ENCODE data around the gene SULF2. TPM values are rescaled to one million over a fixed set of nuclear protein-coding genes. Genes with fewer than 3 reads are reported as not detected.

The SULF2 gene
- total RNA-seq, 1 experiment from 2014 or later, result not detected

GRCh38 chr20:47725248-47725973 is 59.9 kb downstream of the SULF2 start:
- Histone ChIP-seq H3K27ac (ENCODE audit: low read length) (no peak overlapping the region), H3K4me1 (ENCODE audit: low read length) (peaks cover 40% of the 10 kb centered on the region), H3K36me3 (ENCODE audit: insufficient read depth, low read length) (no peaks in the 10 kb centered on the region), H3K4me2 (ENCODE audit: low read depth, low read length, poor library complexity, severe bottlenecking) (peak overlapping the region; percentile 74), H2AFZ (ENCODE audit: low read length) (peak overlapping the region; percentile 90), H3K9ac (ENCODE audit: low read length) (peak overlapping the region; percentile 44), H4K20me1 (ENCODE audit: insufficient read depth, low read depth, low read length) (no peaks in the 10 kb centered on the region), H3K4me3 (ENCODE audit: low read length) (peak overlapping the region; percentile 46; the same call in 1 of the 2 replicates), H3K27me3 (ENCODE audit: low read length) (no peaks in the 10 kb centered on the region), H3K9me3 (ENCODE audit: low read length) (no peaks in the 10 kb centered on the region), H3K9me2 (replicated peaks; ENCODE audit: insufficient read depth, low read length) (no peaks in the 10 kb centered on the region), H3K79me2 (ENCODE audit: low read length) (no peaks in the 10 kb centered on the region)
- peak; percentile 95 for DNase-seq

- DNase-seq, result no peak
- H3K36me3 ChIP-seq (ENCODE audit: insufficient read depth, low read length), result no peaks in the 10 kb centered on the region
- H3K9ac ChIP-seq (ENCODE audit: low read length), result peak overlapping the region; percentile 44
- H3K79me2 ChIP-seq (ENCODE audit: low read length), result no peaks in the 10 kb centered on the region
- H3K9me3 ChIP-seq (ENCODE audit: low read length), result no peaks in the 10 kb centered on the region
- no peaks in the 10 kb centered on the region for H4K20me1 ChIP-seq (ENCODE audit: insufficient read depth, low read depth, low read length)
- H3K27ac ChIP-seq (ENCODE audit: low read length), result no peak overlapping the region
- H3K4me2 ChIP-seq (ENCODE audit: low read depth, low read length, poor library complexity, severe bottlenecking), result peak overlapping the region; percentile 74
- no peaks in the 10 kb centered on the region for H3K27me3 ChIP-seq (ENCODE audit: low read length)
- H3K9me2 ChIP-seq (replicated peaks; ENCODE audit: insufficient read depth, low read length), result no peaks in the 10 kb centered on the region
- peak overlapping the region; percentile 46; the same call in 1 of the 2 replicates for H3K4me3 ChIP-seq (ENCODE audit: low read length)
- H2AFZ ChIP-seq (ENCODE audit: low read length), result peak overlapping the region; percentile 90
- peaks cover 41% of the 10 kb centered on the region for H3K4me1 ChIP-seq (ENCODE audit: low read length)
These were observed 60.4 kb downstream of the SULF2 start for GRCh38 chr20:47724910-47725247.

DNA sequence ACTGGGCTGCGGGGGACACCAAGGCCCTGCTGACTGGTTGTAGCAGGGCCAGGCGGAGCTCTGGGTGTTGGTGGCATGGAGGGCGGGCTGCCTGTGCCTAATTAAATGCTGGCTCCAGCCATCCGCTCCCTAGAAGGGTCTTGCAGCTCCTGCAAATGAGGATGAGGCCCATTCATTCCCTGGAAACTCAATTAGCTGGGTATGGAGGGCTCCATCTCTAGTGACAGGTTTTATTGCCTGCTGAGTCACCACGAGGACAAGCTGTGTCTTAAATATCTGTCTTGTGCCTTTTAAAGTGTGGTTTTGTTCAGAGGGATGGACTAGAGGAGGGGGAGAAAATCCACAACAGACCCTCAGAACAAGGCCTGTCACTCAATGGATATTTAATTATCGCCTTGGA is 60.9 kb downstream of the SULF2 start:
- no peak overlapping the region for H3K27ac ChIP-seq (ENCODE audit: low read length)
- H3K4me1 ChIP-seq (ENCODE audit: low read length), result peaks cover 41% of the 10 kb centered on the region
- no peak overlapping the region for H3K4me2 ChIP-seq (ENCODE audit: low read depth, low read length, poor library complexity, severe bottlenecking)
- H3K27me3 ChIP-seq (ENCODE audit: low read length), result no peaks in the 10 kb centered on the region
- no peaks in the 10 kb centered on the region for H4K20me1 ChIP-seq (ENCODE audit: insufficient read depth, low read depth, low read length)
- H2AFZ ChIP-seq (ENCODE audit: low read length), result no peak overlapping the region
- H3K79me2 ChIP-seq (ENCODE audit: low read length), result no peaks in the 10 kb centered on the region
- no peak for DNase-seq
- no peak overlapping the region for H3K4me3 ChIP-seq (ENCODE audit: low read length)
- no peak overlapping the region for H3K9ac ChIP-seq (ENCODE audit: low read length)
- no peaks in the 10 kb centered on the region for H3K9me3 ChIP-seq (ENCODE audit: low read length)
- H3K36me3 ChIP-seq (ENCODE audit: insufficient read depth, low read length), result no peaks in the 10 kb centered on the region
- no peaks in the 10 kb centered on the region for H3K9me2 ChIP-seq (replicated peaks; ENCODE audit: insufficient read depth, low read length)

DNA sequence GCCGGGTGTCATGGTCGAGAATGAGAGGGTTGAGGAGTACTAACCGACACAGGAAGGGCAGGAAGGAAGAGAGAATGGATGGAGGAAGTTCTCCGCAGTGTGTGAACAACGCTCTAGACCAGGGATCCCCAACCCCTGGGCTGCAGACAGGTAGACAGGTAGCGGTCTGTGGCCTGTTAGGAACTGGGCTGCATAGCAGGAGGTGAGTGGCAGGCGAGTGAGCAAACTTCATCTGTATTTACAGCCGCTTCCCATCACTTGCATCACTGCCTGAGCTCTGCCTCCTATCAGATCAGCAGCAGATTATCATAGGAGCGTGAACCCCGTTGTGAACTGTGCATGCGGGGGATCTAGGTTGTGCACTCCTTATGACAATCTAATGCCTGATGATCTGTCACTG is 62.0 kb downstream of the SULF2 start:
- H4K20me1 ChIP-seq (ENCODE audit: insufficient read depth, low read depth, low read length), result no peaks in the 10 kb centered on the region
- peaks cover 39% of the 10 kb centered on the region for H3K4me1 ChIP-seq (ENCODE audit: low read length)
- no peaks in the 10 kb centered on the region for H3K36me3 ChIP-seq (ENCODE audit: insufficient read depth, low read length)
- H3K27me3 ChIP-seq (ENCODE audit: low read length), result no peaks in the 10 kb centered on the region
- no peak overlapping the region for H3K9ac ChIP-seq (ENCODE audit: low read length)
- no peaks in the 10 kb centered on the region for H3K9me3 ChIP-seq (ENCODE audit: low read length)
- no peak overlapping the region for H3K4me3 ChIP-seq (ENCODE audit: low read length)
- no peak for DNase-seq
- no peak overlapping the region for H2AFZ ChIP-seq (ENCODE audit: low read length)
- no peaks in the 10 kb centered on the region for H3K9me2 ChIP-seq (replicated peaks; ENCODE audit: insufficient read depth, low read length)
- no peaks in the 10 kb centered on the region for H3K79me2 ChIP-seq (ENCODE audit: low read length)
- H3K27ac ChIP-seq (ENCODE audit: low read length), result no peak overlapping the region
- H3K4me2 ChIP-seq (ENCODE audit: low read depth, low read length, poor library complexity, severe bottlenecking), result no peak overlapping the region

GRCh38 chr20:47720636-47721427 is 64.4 kb downstream of the SULF2 start:
- H3K27ac ChIP-seq (ENCODE audit: low read length), result peak overlapping the region; percentile 74

GRCh38 chr20:47719625-47720024 is 65.7 kb downstream of the SULF2 start:
- no peaks in the 10 kb centered on the region for H3K27me3 ChIP-seq (ENCODE audit: low read length)
- H3K36me3 ChIP-seq (ENCODE audit: insufficient read depth, low read length), result no peaks in the 10 kb centered on the region
- H3K79me2 ChIP-seq (ENCODE audit: low read length), result no peaks in the 10 kb centered on the region
- H3K27ac ChIP-seq (ENCODE audit: low read length), result no peak overlapping the region
- H2AFZ ChIP-seq (ENCODE audit: low read length), result no peak overlapping the region
- no peak overlapping the region for H3K9ac ChIP-seq (ENCODE audit: low read length)
- H3K9me3 ChIP-seq (ENCODE audit: low read length), result no peaks in the 10 kb centered on the region
- H3K4me2 ChIP-seq (ENCODE audit: low read depth, low read length, poor library complexity, severe bottlenecking), result no peak overlapping the region
- peaks cover 10% of the 10 kb centered on the region for H3K4me1 ChIP-seq (ENCODE audit: low read length)
- H3K9me2 ChIP-seq (replicated peaks; ENCODE audit: insufficient read depth, low read length), result no peaks in the 10 kb centered on the region
- DNase-seq, result no peak
- no peaks in the 10 kb centered on the region for H4K20me1 ChIP-seq (ENCODE audit: insufficient read depth, low read depth, low read length)
- H3K4me3 ChIP-seq (ENCODE audit: low read length), result no peak overlapping the region

More at GRCh38 chr20:47720636-47721427, 64.4 kb downstream of the SULF2 start:
- peak overlapping the region; percentile 50 for H3K9ac ChIP-seq (ENCODE audit: low read length)
- no peaks in the 10 kb centered on the region for H3K79me2 ChIP-seq (ENCODE audit: low read length)
- H3K4me1 ChIP-seq (ENCODE audit: low read length), result peaks cover 21% of the 10 kb centered on the region
- H4K20me1 ChIP-seq (ENCODE audit: insufficient read depth, low read depth, low read length), result no peaks in the 10 kb centered on the region
- H3K9me2 ChIP-seq (replicated peaks; ENCODE audit: insufficient read depth, low read length), result no peaks in the 10 kb centered on the region
- H3K4me3 ChIP-seq (ENCODE audit: low read length), result peak overlapping the region; percentile 38; the same call in 1 of the 2 replicates
- peak overlapping the region; percentile 46 for H3K4me2 ChIP-seq (ENCODE audit: low read depth, low read length, poor library complexity, severe bottlenecking)
- H3K27me3 ChIP-seq (ENCODE audit: low read length), result no peaks in the 10 kb centered on the region
- peak; percentile 55 for DNase-seq
- no peaks in the 10 kb centered on the region for H3K36me3 ChIP-seq (ENCODE audit: insufficient read depth, low read length)
- H3K9me3 ChIP-seq (ENCODE audit: low read length), result no peaks in the 10 kb centered on the region
- peak overlapping the region; percentile 80; the same call in 1 of the 2 replicates for H2AFZ ChIP-seq (ENCODE audit: low read length)

- no peak for DNase-seq
- H3K4me3 ChIP-seq (ENCODE audit: low read length), result no peak overlapping the region
- H3K9me3 ChIP-seq (ENCODE audit: low read length), result no peaks in the 10 kb centered on the region
- no peak overlapping the region for H3K27ac ChIP-seq (ENCODE audit: low read length)
- no peak overlapping the region for H3K4me2 ChIP-seq (ENCODE audit: low read depth, low read length, poor library complexity, severe bottlenecking)
- H2AFZ ChIP-seq (ENCODE audit: low read length), result no peak overlapping the region
- H3K9me2 ChIP-seq (replicated peaks; ENCODE audit: insufficient read depth, low read length), result no peaks in the 10 kb centered on the region
- no peaks in the 10 kb centered on the region for H4K20me1 ChIP-seq (ENCODE audit: insufficient read depth, low read depth, low read length)
- no peaks in the 10 kb centered on the region for H3K36me3 ChIP-seq (ENCODE audit: insufficient read depth, low read length)
- no peaks in the 10 kb centered on the region for H3K27me3 ChIP-seq (ENCODE audit: low read length)
- no peaks in the 10 kb centered on the region for H3K79me2 ChIP-seq (ENCODE audit: low read length)
- no peak overlapping the region for H3K9ac ChIP-seq (ENCODE audit: low read length)
- H3K4me1 ChIP-seq (ENCODE audit: low read length), result peaks cover 9% of the 10 kb centered on the region
These were observed 66.1 kb downstream of the SULF2 start for GRCh38 chr20:47719211-47719610.

- no peaks in the 10 kb centered on the region for H3K9me3 ChIP-seq (ENCODE audit: low read length)
- H4K20me1 ChIP-seq (ENCODE audit: insufficient read depth, low read depth, low read length), result no peaks in the 10 kb centered on the region
These were observed 66.9 kb downstream of the SULF2 start for GRCh38 chr20:47718398-47718797.

More at GRCh38 chr20:47718398-47718797, 66.9 kb downstream of the SULF2 start:
- DNase-seq, result no peak
- Histone ChIP-seq H3K4me3 (ENCODE audit: low read length) (no peak overlapping the region), H3K4me1 (ENCODE audit: low read length) (peaks cover 9% of the 10 kb centered on the region), H3K27me3 (ENCODE audit: low read length) (no peaks in the 10 kb centered on the region), H3K36me3 (ENCODE audit: insufficient read depth, low read length) (no peaks in the 10 kb centered on the region), H3K27ac (ENCODE audit: low read length) (no peak overlapping the region), H2AFZ (ENCODE audit: low read length) (no peak overlapping the region), H3K4me2 (ENCODE audit: low read depth, low read length, poor library complexity, severe bottlenecking) (no peak overlapping the region), H3K9me2 (replicated peaks; ENCODE audit: insufficient read depth, low read length) (no peaks in the 10 kb centered on the region), H3K9ac (ENCODE audit: low read length) (no peak overlapping the region), H3K79me2 (ENCODE audit: low read length) (no peaks in the 10 kb centered on the region)

Measured in Karpas-422 (cell line).